Measurements from ENCODE around the gene DYNLL2. TPM values are rescaled to one million over a fixed set of nuclear protein-coding genes. Genes with fewer than 3 reads are reported as not detected.
"Not testable (repeated sequence)": the region's sequence is repeated elsewhere in the genome, so short reads cannot be mapped to it uniquely, and the experiment has no call there.

The DYNLL2 gene
- polyA plus RNA-seq, 1 experiment, result 13.1 TPM

DNA sequence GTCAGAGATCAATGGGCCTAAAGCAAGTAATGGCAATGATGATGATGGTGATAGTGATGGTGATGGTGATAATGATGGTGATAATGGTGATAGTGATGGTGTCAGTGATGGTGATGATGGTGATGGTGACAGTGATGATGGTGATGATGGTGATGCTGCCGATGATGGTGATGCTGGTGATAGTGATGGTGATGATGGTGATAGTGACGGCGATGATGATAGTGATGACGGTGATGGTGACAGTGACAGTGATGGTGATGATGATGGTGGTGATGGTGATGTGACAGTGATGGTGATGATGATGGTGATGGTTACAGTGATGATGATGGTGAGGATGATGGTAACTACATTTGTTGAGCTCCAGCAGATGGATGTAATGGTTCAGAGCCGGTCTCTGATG lies 34.2 kb downstream of the DYNLL2 start:
- H3K36me3 ChIP-seq (ENCODE audit: control insufficient read depth, insufficient read depth, low read length), result no peaks in the 10 kb centered on the region
- ChIA-PET CTCF (no interaction called here), POLR2A (no interaction called here)
- no peak for DNase-seq (ENCODE audit: low read depth)
- peaks cover 3% of the 10 kb centered on the region for H3K27me3 ChIP-seq (ENCODE audit: control insufficient read depth, insufficient read depth, low read length)
- H3K4me3 ChIP-seq (ENCODE audit: low read depth, low read length), result no peak overlapping the region
- TF ChIP-seq CTCF (IDR thresholded peaks at IDR 0.05; ENCODE audit: insufficient read depth, low read depth, low read length), result no peak

GRCh38 chr17:58119491-58119890 lies 36.3 kb downstream of the DYNLL2 start:
- POLR2A ChIA-PET, result no interaction called here
- no peak for DNase-seq (ENCODE audit: low read depth)
- Histone ChIP-seq H3K27me3 (ENCODE audit: control insufficient read depth, insufficient read depth, low read length) (peaks cover 3% of the 10 kb centered on the region), H3K36me3 (ENCODE audit: control insufficient read depth, insufficient read depth, low read length) (no peaks in the 10 kb centered on the region), H3K4me3 (ENCODE audit: low read depth, low read length) (no peak overlapping the region)
- no peak for TF ChIP-seq CTCF (IDR thresholded peaks at IDR 0.05; ENCODE audit: insufficient read depth, low read depth, low read length)
- CTCF ChIA-PET, result interaction anchor here (1.1 kb wide), 1 partner anchor 336 kb away, joined by 3 read pairs; no protein-coding TSS in a partner anchor

DNA sequence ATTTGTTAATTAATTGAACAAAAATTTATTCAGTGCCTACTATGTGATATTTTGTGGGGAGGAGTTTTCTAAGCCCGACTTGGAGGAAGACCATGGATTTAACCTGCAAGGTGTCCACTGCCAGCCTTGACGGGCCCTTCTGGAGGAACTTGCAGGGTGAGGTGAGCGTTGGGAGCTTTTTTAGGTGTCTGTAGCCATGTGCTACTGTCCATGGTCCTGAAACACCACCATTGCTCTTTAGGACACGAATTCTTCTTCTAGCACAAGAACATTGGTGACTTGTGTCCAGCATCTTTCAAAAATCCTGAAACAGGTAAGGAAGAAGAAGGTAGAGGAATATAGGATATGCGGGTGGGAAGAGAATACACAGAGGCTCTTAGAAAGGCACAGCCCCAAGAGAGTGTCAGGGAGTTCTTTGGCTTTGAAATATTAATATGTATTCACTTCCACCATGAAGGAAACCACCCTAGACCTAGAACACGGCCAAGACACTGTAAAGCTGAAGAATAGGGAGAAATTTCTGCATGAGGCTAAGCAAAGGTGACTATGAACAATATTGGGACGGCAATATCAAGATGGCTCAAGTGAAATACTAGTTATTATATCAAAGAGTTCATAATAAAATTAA lies 37.1 kb downstream of the DYNLL2 start:
- Histone ChIP-seq H3K4me3 (ENCODE audit: low read depth, low read length) (no peak overlapping the region), H3K36me3 (ENCODE audit: control insufficient read depth, insufficient read depth, low read length) (no peaks in the 10 kb centered on the region), H3K27me3 (ENCODE audit: control insufficient read depth, insufficient read depth, low read length) (peaks cover 1% of the 10 kb centered on the region)
- no peak for DNase-seq (ENCODE audit: low read depth)
- no peak for TF ChIP-seq CTCF (IDR thresholded peaks at IDR 0.05; ENCODE audit: insufficient read depth, low read depth, low read length)
- ChIA-PET POLR2A (no interaction called here), CTCF (interaction anchor here (1.1 kb wide), 1 partner anchor 337 kb away, joined by 3 read pairs; no protein-coding TSS in a partner anchor)

DNA sequence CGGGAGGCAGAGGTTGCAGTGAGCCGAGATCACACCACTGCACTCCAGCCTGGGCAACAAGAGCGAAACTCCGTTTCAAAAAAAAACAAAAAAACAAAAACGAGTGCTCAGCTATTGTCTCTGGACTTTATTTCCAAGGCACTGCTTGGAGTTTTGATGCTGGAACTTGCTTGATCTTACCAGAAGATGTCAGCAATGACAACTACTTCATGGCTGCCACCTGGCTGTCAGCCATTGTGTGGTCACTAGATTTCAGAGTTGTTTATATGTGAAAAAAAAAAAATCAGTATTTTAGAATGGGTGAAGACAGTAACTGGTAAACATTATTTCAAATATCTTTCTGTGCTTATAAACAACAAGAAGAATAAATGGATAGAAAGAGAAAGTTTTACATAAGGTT lies 38.7 kb downstream of the DYNLL2 start:
- H3K27me3 ChIP-seq (ENCODE audit: control insufficient read depth, insufficient read depth, low read length), result no peaks in the 10 kb centered on the region; the same call in 1 of the 2 replicates
- H3K4me3 ChIP-seq (ENCODE audit: low read depth, low read length), result no peak overlapping the region
- POLR2A ChIA-PET, result no interaction called here
- H3K36me3 ChIP-seq (ENCODE audit: control insufficient read depth, insufficient read depth, low read length), result no peaks in the 10 kb centered on the region
- no peak for DNase-seq (ENCODE audit: low read depth)
- CTCF ChIA-PET, result interaction anchor here (0.6 to 1.5 kb wide), 5 partner anchors 8 to 1610 kb away, joined by 3 to 7 read pairs (median 3); no protein-coding TSS in a partner anchor
- no peak for TF ChIP-seq CTCF (IDR thresholded peaks at IDR 0.05; ENCODE audit: insufficient read depth, low read depth, low read length)

DNA sequence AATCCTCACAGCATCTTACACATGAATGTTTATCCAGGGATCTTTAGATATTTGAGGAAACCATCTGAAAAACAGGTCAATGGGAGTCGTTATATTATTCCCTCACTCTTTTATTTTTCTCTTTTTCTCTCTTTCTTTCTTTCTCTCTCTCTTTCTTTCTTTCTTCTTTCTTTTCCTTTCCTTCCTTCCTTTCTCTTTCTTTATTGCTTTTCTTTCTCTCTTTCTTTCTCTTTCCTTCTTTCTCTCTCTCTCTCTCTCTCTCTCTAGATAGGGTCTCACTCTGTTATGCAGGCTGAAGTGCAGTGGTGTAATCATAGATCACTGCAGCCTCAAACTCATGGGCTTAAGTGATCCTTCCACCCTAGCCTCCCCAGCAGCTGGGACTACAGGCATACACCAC lies 44.6 kb downstream of the DYNLL2 start:
- ChIA-PET POLR2A (no interaction called here), CTCF (no interaction called here)
- no peaks in the 10 kb centered on the region for H3K27me3 ChIP-seq (ENCODE audit: control insufficient read depth, insufficient read depth, low read length)
- TF ChIP-seq CTCF (IDR thresholded peaks at IDR 0.05; ENCODE audit: insufficient read depth, low read depth, low read length), result no peak
- DNase-seq (ENCODE audit: low read depth), result no peak
- no peaks in the 10 kb centered on the region for H3K36me3 ChIP-seq (ENCODE audit: control insufficient read depth, insufficient read depth, low read length)
- H3K4me3 ChIP-seq (ENCODE audit: low read depth, low read length), result no peak overlapping the region

DNA sequence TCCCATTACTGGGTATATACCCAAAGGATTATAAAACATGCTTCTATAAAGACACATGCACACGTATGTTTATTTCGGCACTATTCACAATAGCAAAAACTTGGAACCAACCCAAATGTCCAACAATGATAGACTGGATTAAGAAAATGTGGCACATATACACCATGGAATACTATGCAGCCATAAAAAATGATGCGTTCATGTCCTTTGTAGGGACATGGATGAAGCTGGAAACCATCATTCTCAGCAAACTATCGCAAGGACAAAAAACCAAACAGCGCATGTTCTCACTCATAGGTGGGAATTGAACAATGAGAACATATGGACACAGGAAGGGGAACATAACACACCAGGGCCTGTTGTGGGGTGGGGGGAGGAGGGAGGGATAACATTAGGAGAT lies 49.5 kb downstream of the DYNLL2 start:
- POLR2A ChIA-PET; DNase-seq (ENCODE audit: low read depth); CTCF ChIA-PET: not testable (repeated sequence)

More for the DNA sequence above, 49.5 kb downstream of the DYNLL2 start:
- H3K27me3 ChIP-seq (ENCODE audit: control insufficient read depth, insufficient read depth, low read length); H3K36me3 ChIP-seq (ENCODE audit: control insufficient read depth, insufficient read depth, low read length); H3K4me3 ChIP-seq (ENCODE audit: low read depth, low read length): not testable (repeated sequence)

Measured in BJ (cell line).